B cell (primary cell): ENCODE data around the gene NHERF2. TPM values are rescaled to one million over a fixed set of nuclear protein-coding genes. Genes with fewer than 3 reads are reported as not detected.

Source experiments
- ATAC-seq: fragments of 200-7000 bp; cut with Tn5 transposase; one replicate; pipeline ENCODE4 v1.10.0; 2021; ENCODE audit warnings: low read depth, mild to moderate bottlenecking, moderate number of reproducible peaks, moderate library complexity
- CTCF ChIA-PET: fragments of 350-600 bp; sonication (Branson Sonifier 250); formaldehyde crosslinking; loops from one replicate; lab custom pipeline; 2021; ENCODE audit warnings: antibody characterized with exemption, inconsistent platforms; lab: Charles Lee
- POLR2A ChIA-PET: fragments of 350-600 bp; sonication (Branson Sonifier 250); formaldehyde crosslinking; loops from one replicate; lab custom pipeline; 2021; ENCODE audit warnings: antibody characterized with exemption; lab: Charles Lee
- DNase-seq: peaks from one replicate; pipeline ENCODE4 v3.0.0; 2013
- H2AFZ ChIP-seq: 2 replicates; pipeline ENCODE4 v1.6.1; 2012; ENCODE audit warnings: mild to moderate bottlenecking, low read depth, low read length; ENCODE audit not compliant: insufficient read depth, poor library complexity, severe bottlenecking
- H3K27ac ChIP-seq, 2 donors: 1 replicate in 1 of 2; 2 replicates in 1 of 2; pipeline ENCODE4 v1.5.1; 2012 to 2013; ENCODE audit warnings: low read length in 2 of 2, mild to moderate bottlenecking in 2 of 2, moderate library complexity in 1 of 2
- H3K27me3 ChIP-seq, 4 experiments: fragments of 200-600 bp in 1 of 4; sonication (generic) in 1 of 4; replicated peaks in 1 of 4; 1 replicate in 2 of 4; 2 replicates in 2 of 4; pipeline versions ENCODE4 v1.6.1 to v1.7.0; 2013 to 2016; ENCODE audit warnings: low read length in 3 of 4, mild to moderate bottlenecking in 2 of 4, mixed read lengths in 1 of 4, moderate library complexity in 1 of 4; ENCODE audit not compliant: insufficient read depth in 4 of 4, control insufficient read depth in 3 of 4; ENCODE audit errors: control extremely low read depth in 1 of 4
- H3K36me3 ChIP-seq, 2 experiments: replicated peaks in 1 of 2; 1 replicate in 1 of 2; 2 replicates in 1 of 2; pipeline versions ENCODE4 v1.6.1 to v1.7.1; 2013; ENCODE audit warnings: low read length in 1 of 2; ENCODE audit not compliant: insufficient read depth in 2 of 2, control insufficient read depth in 1 of 2; ENCODE audit errors: control extremely low read depth in 1 of 2, extremely low read depth in 1 of 2
- H3K4me1 ChIP-seq, 2 donors: fragments of 200-600 bp in 1 of 2; sonication (generic) in 1 of 2; 1 replicate in 1 of 2; 2 replicates in 1 of 2; pipeline versions ENCODE4 v1.5.1 to v1.6.1; 2013 to 2017; ENCODE audit warnings: low read length in 2 of 2; ENCODE audit not compliant: control insufficient read depth in 2 of 2, insufficient read depth in 2 of 2
- H3K4me2 ChIP-seq: replicated peaks from 2 replicates; pipeline ENCODE3; 2012; ENCODE audit warnings: mild to moderate bottlenecking, low read depth, low read length; ENCODE audit not compliant: poor library complexity, severe bottlenecking
- H3K4me3 ChIP-seq, 5 experiments: fragments of 200-600 bp in 1 of 5; sonication (generic) in 1 of 5; 1 replicate in 3 of 5; 2 replicates in 2 of 5; pipeline versions ENCODE4 v1.5.1 to v1.7.0; 2011 to 2016; ENCODE audit warnings: low read length in 4 of 5, mild to moderate bottlenecking in 4 of 5, low read depth in 2 of 5, control low read depth in 1 of 5, moderate library complexity in 1 of 5; ENCODE audit not compliant: insufficient read depth in 1 of 5; ENCODE audit errors: control extremely low read depth in 1 of 5, extremely low read depth in 1 of 5
- H3K79me2 ChIP-seq: fragments of 200-600 bp; sonication (generic); one replicate; pipeline ENCODE4 v1.6.0; 2016; ENCODE audit warnings: low read length; ENCODE audit not compliant: control insufficient read depth, insufficient read depth
- H3K9ac ChIP-seq: fragments of 200-600 bp; sonication (generic); 2 replicates; pipeline ENCODE4 v1.6.1; 2017; ENCODE audit warnings: mild to moderate bottlenecking, low read length, moderate library complexity
- H3K9me3 ChIP-seq, 3 donors: one replicate each; pipeline versions ENCODE4 v1.6.1 to v1.7.1; 2013; ENCODE audit warnings: low read length in 2 of 3; ENCODE audit not compliant: control insufficient read depth in 2 of 3, insufficient read depth in 1 of 3; ENCODE audit errors: control extremely low read depth in 1 of 3
- H4K20me1 ChIP-seq: 2 replicates; pipeline ENCODE4 v1.6.0; 2012; ENCODE audit warnings: mild to moderate bottlenecking, low read length; ENCODE audit not compliant: insufficient read depth, control insufficient read depth, poor library complexity, severe bottlenecking
- H3K27ac Mint-ChIP-seq: one replicate; pipeline ENCODE4 v1.8.0; 2021; ENCODE audit warnings: mixed read lengths
- H3K27me3 Mint-ChIP-seq: one replicate; pipeline ENCODE4 v1.8.0; 2021; ENCODE audit warnings: mixed read lengths
- H3K4me1 Mint-ChIP-seq: one replicate; pipeline ENCODE4 v1.8.0; 2021; ENCODE audit warnings: mixed read lengths
- H3K4me3 Mint-ChIP-seq: one replicate; pipeline ENCODE4 v1.8.0; 2021; ENCODE audit warnings: mixed read lengths
- H3K9me3 Mint-ChIP-seq: one replicate; pipeline ENCODE4 v1.8.0; 2022; ENCODE audit warnings: mixed read lengths; ENCODE audit not compliant: insufficient read depth
- CTCF ChIP-seq: fragments of 200-600 bp; IDR thresholded peaks from one replicate; pipeline ENCODE4 v1.8.0; 2022; ENCODE audit warnings: antibody characterized with exemption, mild to moderate bottlenecking
- EZH2 ChIP-seq: IDR thresholded peaks from 2 replicates; pipeline ENCODE4 v1.6.1; 2012; ENCODE audit warnings: borderline replicate concordance, low read depth, mild to moderate bottlenecking, moderate library complexity, low read length; ENCODE audit not compliant: insufficient read depth, poor library complexity, severe bottlenecking
- WGBS: methylation state at CpG from one replicate; pipeline ENCODE4 v1.1.5; 2013; ENCODE audit warnings: missing lambda C conversion rate; ENCODE audit not compliant: insufficient coverage; 5-methylcytosine and 5-hydroxymethylcytosine counted together
- intact Hi-C: fragments of 100-400 bp; cut with micrococcal nuclease; formaldehyde crosslinking; loops from one replicate; pipeline ENCODE4 v1.10.0; 2022
- polyA plus RNA-seq: library from polyadenylated mRNA; depleted of rRNA; stranded (reverse); fragments of >200 nt; gene quantifications from 2 replicates; pipeline ENCODE4 v1.2.3, GENCODE V29; 2012
- total RNA-seq, 2 donors: library from RNA; stranded (reverse); fragments of 120-200 nt in 1 of 2; gene quantifications; 1 replicate in 1 of 2; 2 replicates in 1 of 2; pipeline versions ENCODE4 v1.2.3 to v1.2.4, GENCODE V29; 2013 to 2022

Gene NHERF2
- total and polyA plus RNA-seq, 2 donors (not counting 1 experiment from before 2014, with no cell fraction given), result 1.8 to 2.2 TPM

GRCh38 chr16:2062801-2063200 is 36.1 kb downstream of the NHERF2 start:
- no peak overlapping the region for H3K9ac ChIP-seq
- no peak overlapping the region for H3K4me3 ChIP-seq
- no peak overlapping the region for H2AFZ ChIP-seq
- intact Hi-C loops, result no loop called here
- Mint-ChIP-seq H3K9me3 (no peaks in the 10 kb centered on the region), H3K27ac (no peak overlapping the region), H3K27me3 (no peaks in the 10 kb centered on the region), H3K4me1 (no peaks in the 10 kb centered on the region), H3K4me3 (no peak overlapping the region)
- H3K79me2 ChIP-seq, result no peaks in the 10 kb centered on the region
- H3K4me2 ChIP-seq, result no peak overlapping the region
- H4K20me1 ChIP-seq, result no peaks in the 10 kb centered on the region
- DNase-seq (no peak), ATAC-seq (no peak)
- peaks cover 0 to 5% (median 0%) of the 10 kb centered on the region in 3 donors for H3K9me3 ChIP-seq
- CTCF ChIA-PET, result no interaction called here
- peaks cover 0 to 44% of the 10 kb centered on the region in 2 experiments for H3K36me3 ChIP-seq
- H3K27me3 ChIP-seq, result no peaks in the 10 kb centered on the region
- no peak for TF ChIP-seq EZH2
- no peak for TF ChIP-seq CTCF
- 98% methylated on average over 28 of the region's 28 CpGs for WGBS
- POLR2A ChIA-PET, result no interaction called here
- no peak overlapping the region for H3K27ac ChIP-seq
- H3K4me1 ChIP-seq, result no peaks in the 10 kb centered on the region

GRCh38 chr16:2063861-2064260 is 37.2 kb downstream of the NHERF2 start:
- H3K27ac ChIP-seq, result no peak overlapping the region
- no peaks in the 10 kb centered on the region for H3K4me1 ChIP-seq
- H3K4me3 ChIP-seq, result no peak overlapping the region
- no peak overlapping the region for H3K4me3 Mint-ChIP-seq
- H3K27me3 ChIP-seq, result no peaks in the 10 kb centered on the region
- peaks cover 0 to 5% (median 0%) of the 10 kb centered on the region in 3 donors for H3K9me3 ChIP-seq
- TF ChIP-seq EZH2 (no peak), CTCF (no peak)
- H3K27ac Mint-ChIP-seq, result no peak overlapping the region
- intact Hi-C loops, result no loop called here
- no peaks in the 10 kb centered on the region for H3K9me3 Mint-ChIP-seq
- no peak for DNase-seq
- POLR2A ChIA-PET, result no interaction called here
- H3K4me2 ChIP-seq, result no peak overlapping the region
- CTCF ChIA-PET, result no interaction called here
- no peak for ATAC-seq
- H2AFZ ChIP-seq, result no peak overlapping the region
- H3K79me2 ChIP-seq, result no peaks in the 10 kb centered on the region
- peaks cover 0 to 44% of the 10 kb centered on the region in 2 experiments for H3K36me3 ChIP-seq
- H4K20me1 ChIP-seq, result no peaks in the 10 kb centered on the region
- H3K9ac ChIP-seq, result no peak overlapping the region
- 95% methylated on average over 25 of the region's 25 CpGs for WGBS
- no peaks in the 10 kb centered on the region for H3K27me3 Mint-ChIP-seq
- no peaks in the 10 kb centered on the region for H3K4me1 Mint-ChIP-seq
